22Rv1 (cell line): ENCODE data around the gene ZMYND10.

Source experiments
- ZFX ChIP-seq: fragments of 450-650 bp; IDR thresholded peaks from 2 replicates; pipeline ENCODE4 v1.6.1; 2017; ENCODE audit warnings: antibody characterized with exemption, borderline replicate concordance
- TF ChIP-seq, protein P1 (sequence below): fragments of 450-650 bp; IDR thresholded peaks from 2 replicates; pipeline ENCODE4 v1.5.1; 2017; ENCODE audit warnings: mild to moderate bottlenecking

DNA sequence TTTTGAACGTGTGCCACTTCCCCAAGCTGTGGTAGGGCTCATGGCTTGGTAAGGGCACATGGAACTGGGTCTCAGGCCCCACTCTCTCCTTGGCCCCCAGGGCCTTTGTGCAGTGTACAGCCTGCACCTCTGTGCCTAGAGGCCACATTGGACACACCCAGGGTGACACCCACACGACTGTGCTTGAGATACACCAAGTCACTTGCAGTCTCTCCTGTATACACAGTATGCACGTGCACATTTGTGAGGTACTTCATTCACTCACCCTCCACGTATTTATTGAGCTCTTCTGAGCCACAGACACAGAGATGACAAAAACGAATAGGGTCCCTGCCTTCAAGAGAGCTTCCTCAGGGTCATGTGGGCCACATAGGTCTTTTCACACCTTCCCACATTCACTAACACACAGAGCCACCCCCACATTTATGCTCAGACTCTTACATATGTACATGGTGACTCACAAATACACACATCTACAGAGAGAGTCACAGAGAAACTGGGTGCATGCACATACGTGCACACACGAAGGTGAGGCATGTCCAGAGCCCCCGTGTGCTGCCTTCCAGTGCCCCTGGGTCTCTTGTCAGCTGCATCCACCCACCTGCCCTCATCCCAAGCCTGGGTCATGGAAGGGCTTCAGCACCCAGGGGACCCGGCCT lies 23.6 kb upstream of the ZMYND10 start:
- TF ChIP-seq, protein P1, sequence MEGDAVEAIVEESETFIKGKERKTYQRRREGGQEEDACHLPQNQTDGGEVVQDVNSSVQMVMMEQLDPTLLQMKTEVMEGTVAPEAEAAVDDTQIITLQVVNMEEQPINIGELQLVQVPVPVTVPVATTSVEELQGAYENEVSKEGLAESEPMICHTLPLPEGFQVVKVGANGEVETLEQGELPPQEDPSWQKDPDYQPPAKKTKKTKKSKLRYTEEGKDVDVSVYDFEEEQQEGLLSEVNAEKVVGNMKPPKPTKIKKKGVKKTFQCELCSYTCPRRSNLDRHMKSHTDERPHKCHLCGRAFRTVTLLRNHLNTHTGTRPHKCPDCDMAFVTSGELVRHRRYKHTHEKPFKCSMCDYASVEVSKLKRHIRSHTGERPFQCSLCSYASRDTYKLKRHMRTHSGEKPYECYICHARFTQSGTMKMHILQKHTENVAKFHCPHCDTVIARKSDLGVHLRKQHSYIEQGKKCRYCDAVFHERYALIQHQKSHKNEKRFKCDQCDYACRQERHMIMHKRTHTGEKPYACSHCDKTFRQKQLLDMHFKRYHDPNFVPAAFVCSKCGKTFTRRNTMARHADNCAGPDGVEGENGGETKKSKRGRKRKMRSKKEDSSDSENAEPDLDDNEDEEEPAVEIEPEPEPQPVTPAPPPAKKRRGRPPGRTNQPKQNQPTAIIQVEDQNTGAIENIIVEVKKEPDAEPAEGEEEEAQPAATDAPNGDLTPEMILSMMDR = no peak
- TF ChIP-seq ZFX = no peak
